Parathyroid adenoma (tissue), 2 donors: ENCODE results near the gene TRIM41.
A peak's percentile ranks its signal among the peaks of the same experiment; 100 is the strongest.

Experiments used
- H2AFZ ChIP-seq: fragments of 300-600 bp; sonication (generic); one replicate; pipeline ENCODE4 v1.7.0; 2017; ENCODE audit warnings: antibody characterized with exemption, mild to moderate bottlenecking
- H3K27ac ChIP-seq: fragments of 300-600 bp; sonication (generic); one replicate; pipeline ENCODE4 v1.7.0; 2017
- H3K27me3 ChIP-seq: fragments of 300-600 bp; sonication (generic); one replicate; pipeline ENCODE4 v1.7.0; 2017; ENCODE audit warnings: low read length; ENCODE audit not compliant: control insufficient read depth, insufficient read depth
- H3K36me3 ChIP-seq: fragments of 300-600 bp; sonication (generic); one replicate; pipeline ENCODE4 v1.7.0; 2017; ENCODE audit warnings: low read length; ENCODE audit not compliant: control insufficient read depth, insufficient read depth
- H3K4me1 ChIP-seq: fragments of 300-600 bp; sonication (generic); one replicate; pipeline ENCODE4 v1.7.0; 2017; ENCODE audit warnings: control low read depth
- H3K4me2 ChIP-seq: fragments of 300-600 bp; sonication (generic); one replicate; pipeline ENCODE4 v1.7.0; 2017; ENCODE audit warnings: low read length
- H3K4me3 ChIP-seq: fragments of 300-600 bp; sonication (generic); one replicate; pipeline ENCODE4 v1.7.0; 2017; ENCODE audit warnings: low read depth, low read length
- H3K79me2 ChIP-seq: fragments of 300-600 bp; sonication (generic); one replicate; pipeline ENCODE4 v1.7.0; 2017; ENCODE audit warnings: control low read depth
- H3K9ac ChIP-seq: fragments of 300-600 bp; sonication (generic); one replicate; pipeline ENCODE4 v1.7.0; 2017; ENCODE audit warnings: mild to moderate bottlenecking
- H3K9me3 ChIP-seq: fragments of 300-600 bp; sonication (generic); one replicate; pipeline ENCODE4 v1.7.0; 2017; ENCODE audit warnings: low read length; ENCODE audit not compliant: control insufficient read depth
- CTCF ChIP-seq: fragments of 300-600 bp; sonication (generic); IDR thresholded peaks from one replicate; pipeline ENCODE4 v1.7.0; 2017; ENCODE audit warnings: antibody characterized with exemption, mild to moderate bottlenecking
- donor health status: primary hyperparathyroidism.

The TRIM41 gene

GRCh38 chr5:181198106-181198685 is 24.9 kb upstream of the TRIM41 start:
- Histone ChIP-seq H3K9me3 (no peaks in the 10 kb centered on the region), H3K36me3 (no peaks in the 10 kb centered on the region), H2AFZ (no peak overlapping the region), H3K27me3 (no peaks in the 10 kb centered on the region), H3K4me2 (no peak overlapping the region), H3K4me1 (peaks cover 22% of the 10 kb centered on the region), H3K9ac (no peak overlapping the region), H3K4me3 (no peak overlapping the region), H3K79me2 (no peaks in the 10 kb centered on the region), H3K27ac (peak overlapping the region; percentile 81)
- no peak for TF ChIP-seq CTCF

GRCh38 chr5:181198905-181199519 is 24.1 kb upstream of the TRIM41 start:
- H2AFZ ChIP-seq = peak overlapping the region; percentile 30
- H3K79me2 ChIP-seq = no peaks in the 10 kb centered on the region
- no peak overlapping the region for H3K4me2 ChIP-seq
- peak overlapping the region; percentile 81 for H3K27ac ChIP-seq
- no peaks in the 10 kb centered on the region for H3K36me3 ChIP-seq
- H3K9me3 ChIP-seq = no peaks in the 10 kb centered on the region
- peaks cover 22% of the 10 kb centered on the region for H3K4me1 ChIP-seq
- no peak overlapping the region for H3K4me3 ChIP-seq
- no peak overlapping the region for H3K9ac ChIP-seq
- TF ChIP-seq CTCF = no peak
- H3K27me3 ChIP-seq = no peaks in the 10 kb centered on the region

GRCh38 chr5:181199881-181200638 is 23.0 kb upstream of the TRIM41 start:
- no peaks in the 10 kb centered on the region for H3K27me3 ChIP-seq

GRCh38 chr5:181200816-181201215 is 22.3 kb upstream of the TRIM41 start:
- Histone ChIP-seq H3K9me3 (no peaks in the 10 kb centered on the region), H3K4me1 (peaks cover 24% of the 10 kb centered on the region), H3K4me3 (no peak overlapping the region), H3K4me2 (no peak overlapping the region), H3K36me3 (no peaks in the 10 kb centered on the region), H3K27me3 (no peaks in the 10 kb centered on the region), H3K9ac (no peak overlapping the region), H2AFZ (no peak overlapping the region), H3K27ac (no peak overlapping the region), H3K79me2 (no peaks in the 10 kb centered on the region)
- TF ChIP-seq CTCF = no peak

More at GRCh38 chr5:181199881-181200638, 23.0 kb upstream of the TRIM41 start:
- Histone ChIP-seq H3K9me3 (no peaks in the 10 kb centered on the region), H3K36me3 (no peaks in the 10 kb centered on the region), H3K79me2 (no peaks in the 10 kb centered on the region), H3K27ac (peak overlapping the region; percentile 81), H3K4me2 (no peak overlapping the region), H3K9ac (no peak overlapping the region), H3K4me3 (no peak overlapping the region), H2AFZ (no peak overlapping the region), H3K4me1 (peaks cover 22% of the 10 kb centered on the region)
- TF ChIP-seq CTCF = no peak
